GM21360 (cell line): Measurements from ENCODE around the gene GCHFR.

Source experiments
- ATAC-seq: cut with Tn5 transposase; IDR thresholded peaks from one replicate; pipeline ENCODE4 v1.9.1; 2021; ENCODE audit warnings: mild to moderate bottlenecking, moderate library complexity; ENCODE audit not compliant: unreplicated experiment

GCHFR gene

DNA sequence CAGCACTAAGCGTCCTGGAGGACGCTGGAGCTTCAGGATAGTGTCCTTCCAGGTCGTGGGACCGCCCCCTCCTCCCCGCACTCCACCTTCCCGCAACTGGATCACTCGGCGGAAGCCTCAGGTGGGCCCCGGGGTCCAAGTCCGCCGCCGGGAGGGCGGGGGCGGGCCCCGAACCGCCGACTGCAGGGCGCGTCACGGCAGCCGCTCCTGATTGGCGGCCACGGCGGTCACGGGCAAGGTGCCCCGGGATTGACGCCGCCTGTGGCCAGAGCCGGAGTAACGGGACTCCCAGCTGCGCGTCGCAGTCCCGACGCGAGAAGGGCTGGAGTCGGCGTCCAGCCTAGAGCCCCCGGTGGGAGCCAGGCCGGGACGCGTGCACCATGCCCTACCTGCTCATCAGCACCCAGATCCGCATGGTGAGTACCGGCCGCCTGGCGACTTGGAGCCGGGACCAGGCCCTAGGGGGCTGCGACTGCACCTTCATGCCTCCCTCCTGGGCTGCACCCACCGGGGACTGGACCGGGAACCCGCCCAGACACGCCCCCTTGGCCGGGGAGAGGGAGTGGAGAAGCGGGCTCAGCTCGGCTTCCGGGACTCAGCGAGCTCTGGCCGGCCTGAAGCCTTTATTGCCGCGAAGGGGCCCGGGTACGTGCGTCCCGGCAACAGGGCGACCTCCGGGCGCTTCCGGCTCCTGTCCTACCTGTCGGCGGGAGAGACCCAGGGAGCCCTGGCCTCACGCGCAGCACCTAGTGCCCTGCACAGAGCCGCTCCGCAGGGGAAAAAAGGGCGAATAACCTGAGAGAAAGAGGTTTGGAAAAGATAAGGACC lies at the start of gene GCHFR:
TSS of gene GCHFR (plus strand) at position 268 of the 828 bp plus-strand sequence. CDS start at position 381, 113 bp downstream.
- ATAC-seq: peak; percentile 48

DNA sequence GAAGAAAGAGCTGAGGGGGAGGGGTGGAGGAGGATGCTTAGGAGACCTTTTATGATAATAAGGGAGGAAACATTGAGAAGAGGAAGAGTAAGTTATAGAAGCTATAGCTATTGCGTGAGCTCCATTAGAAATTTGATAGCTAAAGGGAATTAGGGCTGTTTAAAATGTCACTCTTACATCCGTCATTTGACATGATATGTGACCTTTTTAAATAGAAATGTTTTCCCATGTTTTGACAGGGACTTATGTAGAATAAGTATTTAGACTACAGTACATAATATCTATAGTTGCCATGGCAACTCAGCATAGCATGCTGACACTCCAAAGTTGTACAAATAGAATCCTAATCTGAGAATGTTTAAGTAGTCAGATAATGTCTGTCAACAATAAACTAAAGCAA lies 49.7 kb upstream of the GCHFR start:
- ATAC-seq: no peak

DNA sequence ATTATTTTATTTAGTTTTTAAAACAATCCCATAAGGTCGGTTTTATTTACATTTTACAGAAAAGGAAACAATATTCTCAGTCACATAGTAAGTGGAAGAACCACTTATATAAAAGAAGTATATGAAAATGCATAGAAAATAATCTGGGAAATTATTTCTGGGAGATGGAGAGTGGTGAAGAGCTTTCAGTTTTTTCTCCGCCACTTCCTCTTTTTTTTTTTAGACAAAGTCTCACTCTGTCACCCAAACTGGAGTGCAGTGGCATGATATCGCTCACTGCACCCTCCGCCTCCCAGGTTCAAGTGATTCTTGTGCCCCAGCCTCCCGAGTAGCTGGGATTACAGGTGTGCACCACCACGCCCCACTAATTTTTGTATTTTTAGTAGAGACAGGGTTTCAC lies 47.7 kb upstream of the GCHFR start:
- no peak for ATAC-seq

DNA sequence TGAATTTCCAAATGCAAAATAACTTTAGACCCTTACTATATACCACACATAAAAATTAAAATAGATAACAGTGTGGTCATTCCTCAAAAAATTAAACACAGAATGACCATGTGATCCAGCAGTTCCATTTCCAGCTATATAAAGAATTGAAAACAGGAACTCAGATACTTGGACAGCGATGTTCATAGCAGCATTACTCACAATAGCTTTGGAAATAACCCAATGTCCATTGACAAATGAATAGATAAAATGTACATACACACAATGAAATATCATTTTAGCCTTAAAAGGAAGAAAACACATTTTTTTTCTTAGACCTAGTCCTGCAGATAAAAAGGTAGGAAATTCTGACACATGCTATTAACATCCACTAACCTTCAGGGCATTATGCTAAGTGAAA lies 42.2 kb upstream of the GCHFR start:
- ATAC-seq: no peak

DNA sequence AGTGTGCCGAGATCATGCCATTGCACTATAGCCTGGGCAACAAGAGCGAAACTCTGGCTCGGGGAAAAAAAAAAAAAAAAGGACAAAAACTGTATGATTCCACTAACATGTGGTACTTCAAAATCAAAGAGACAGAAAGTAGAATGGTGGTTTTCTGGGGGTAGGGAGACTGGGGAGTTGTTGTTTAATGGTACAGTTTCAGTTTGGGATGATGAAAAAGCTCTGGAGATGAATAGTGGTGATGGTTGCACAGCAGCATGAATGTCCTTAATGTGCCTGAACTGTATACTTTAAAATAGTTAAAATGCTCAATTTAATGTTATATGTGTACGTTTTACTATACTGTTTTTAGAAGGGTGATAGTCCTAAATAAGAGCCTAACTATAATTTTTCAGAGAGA lies 41.5 kb upstream of the GCHFR start:
- ATAC-seq: no peak

DNA sequence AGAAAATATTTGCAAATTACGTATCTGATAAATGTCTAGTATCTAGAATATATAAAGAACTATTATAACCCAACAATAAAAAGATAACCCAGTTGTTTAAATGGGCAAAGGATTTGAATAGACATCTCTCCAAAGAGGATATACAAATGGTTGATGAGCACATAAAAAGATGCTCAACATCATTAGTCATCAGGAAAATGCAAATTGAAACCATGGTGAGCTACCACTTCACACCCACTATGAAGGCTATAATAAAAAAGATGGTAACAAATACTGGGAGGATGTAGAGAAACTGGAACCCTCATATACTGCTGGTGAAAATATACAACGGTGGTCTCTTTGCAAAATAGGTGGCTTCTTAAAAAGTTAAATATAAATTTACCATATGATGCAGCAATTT lies 40.9 kb upstream of the GCHFR start:
- no peak for ATAC-seq

DNA sequence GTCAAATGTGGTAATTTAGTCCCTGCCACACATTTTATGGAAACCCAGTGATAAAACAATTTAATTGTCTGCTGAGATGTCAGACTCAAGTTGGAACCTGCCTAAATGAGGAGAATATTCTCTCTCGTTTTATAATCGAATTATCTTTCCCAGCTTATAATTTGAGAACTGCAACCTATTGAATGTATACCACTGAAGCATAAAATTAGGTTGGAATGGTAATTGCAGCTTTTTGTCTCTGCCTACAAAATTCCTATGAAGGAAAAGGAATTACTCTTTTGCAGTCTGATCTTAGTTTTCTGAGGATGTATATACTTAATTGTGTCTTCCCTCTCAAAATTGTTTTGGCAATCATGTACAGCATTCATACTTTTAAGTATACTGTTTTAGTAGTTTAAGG lies 39.9 kb upstream of the GCHFR start:
- ATAC-seq: no peak

DNA sequence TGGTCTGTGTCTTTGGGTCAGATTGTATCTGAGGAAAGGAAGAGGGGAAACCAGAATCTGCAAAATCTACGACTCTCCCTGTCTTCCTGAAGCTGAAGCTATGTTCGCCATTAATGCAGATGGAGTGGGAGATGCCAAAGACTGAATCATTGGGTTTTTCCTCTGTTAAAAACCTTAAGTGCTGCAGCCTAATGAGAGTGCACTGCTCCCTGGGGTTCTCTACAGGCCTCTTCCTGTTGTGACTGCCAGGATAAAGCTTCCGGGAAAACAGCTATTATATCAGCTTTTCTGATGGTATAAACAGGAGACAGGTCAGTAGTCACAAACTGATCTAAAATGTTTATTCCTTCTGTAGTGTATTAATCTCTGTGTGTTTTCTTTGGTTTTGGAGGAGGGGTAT lies 32.8 kb upstream of the GCHFR start:
- ATAC-seq: no peak

DNA sequence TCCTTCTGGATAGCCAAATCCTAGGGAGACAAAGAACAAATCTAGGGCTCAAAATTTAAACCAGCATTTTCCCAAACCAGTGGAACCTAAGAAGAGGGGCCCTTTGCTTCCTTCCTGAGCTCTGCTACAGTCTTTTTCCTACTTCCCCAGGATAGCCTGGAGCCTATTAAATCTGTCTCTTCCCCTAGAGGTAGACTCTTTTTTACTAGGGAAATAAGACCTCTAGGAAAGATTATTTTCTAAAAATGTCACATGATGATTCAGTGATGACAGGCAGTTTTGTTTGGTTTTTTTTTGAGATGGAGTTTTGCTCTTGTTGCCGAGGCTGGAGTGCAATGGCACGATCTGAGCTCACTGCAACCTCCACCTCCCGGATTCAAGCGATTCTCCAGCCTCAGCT lies 27.3 kb upstream of the GCHFR start:
- ATAC-seq: no peak

DNA sequence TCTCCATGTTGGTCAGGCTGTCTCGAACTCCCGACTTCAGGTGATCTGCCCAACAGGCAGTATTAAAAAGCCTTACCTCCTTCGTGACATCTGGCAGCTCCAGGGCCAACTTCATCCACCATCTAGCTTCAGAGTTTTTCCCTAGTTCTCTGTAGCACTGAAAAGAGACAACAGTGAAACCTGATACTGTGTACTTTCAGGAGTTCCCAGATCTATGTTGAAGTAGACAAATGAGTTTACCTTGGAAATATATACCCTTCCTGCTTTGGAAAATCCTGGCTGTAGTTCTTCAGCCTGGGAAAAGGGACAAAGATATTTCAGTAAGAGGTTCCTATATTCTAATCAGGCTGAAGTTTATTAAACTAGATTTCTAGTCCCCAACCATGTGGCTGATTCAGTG lies 26.8 kb upstream of the GCHFR start:
- no peak for ATAC-seq

DNA sequence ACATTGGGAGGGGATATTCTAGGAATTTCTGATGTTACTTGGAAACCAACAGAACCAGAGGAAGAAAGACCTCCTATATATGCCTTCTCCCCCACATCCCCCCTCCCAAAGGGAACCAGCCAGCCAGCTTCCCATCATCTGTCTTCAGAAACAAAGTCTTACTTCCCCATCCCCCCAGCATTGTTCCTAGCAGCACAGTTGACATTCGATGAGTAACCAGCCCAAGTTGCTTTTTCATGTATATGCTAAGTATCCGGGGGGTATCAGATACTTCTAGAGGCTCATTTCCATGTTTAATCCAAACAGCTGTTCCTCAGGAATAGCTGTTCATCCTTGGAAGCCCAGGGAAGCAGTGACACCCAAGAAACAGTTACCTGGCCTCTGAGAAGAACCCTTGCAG lies 24.8 kb upstream of the GCHFR start:
- ATAC-seq: no peak

DNA sequence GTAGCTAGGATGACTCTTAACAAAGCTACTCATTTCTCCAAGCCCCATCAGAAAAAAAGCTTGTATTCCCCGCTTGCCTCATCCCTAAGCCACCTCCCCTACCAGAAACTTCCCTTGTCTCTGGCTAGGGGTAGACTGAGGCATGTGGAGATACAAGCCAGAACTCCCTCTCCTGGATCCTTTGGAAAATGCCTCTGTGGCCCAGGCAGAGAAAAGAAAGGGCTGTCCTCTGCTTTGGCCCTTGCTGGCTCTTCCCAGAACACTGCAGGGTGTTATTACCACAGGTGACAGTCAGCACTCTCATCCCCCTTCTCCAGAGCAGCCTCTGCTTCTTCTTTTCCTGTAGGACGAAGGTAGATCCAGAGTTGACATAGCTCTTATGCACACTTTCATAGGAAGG lies 24.0 kb upstream of the GCHFR start:
- no peak for ATAC-seq

DNA sequence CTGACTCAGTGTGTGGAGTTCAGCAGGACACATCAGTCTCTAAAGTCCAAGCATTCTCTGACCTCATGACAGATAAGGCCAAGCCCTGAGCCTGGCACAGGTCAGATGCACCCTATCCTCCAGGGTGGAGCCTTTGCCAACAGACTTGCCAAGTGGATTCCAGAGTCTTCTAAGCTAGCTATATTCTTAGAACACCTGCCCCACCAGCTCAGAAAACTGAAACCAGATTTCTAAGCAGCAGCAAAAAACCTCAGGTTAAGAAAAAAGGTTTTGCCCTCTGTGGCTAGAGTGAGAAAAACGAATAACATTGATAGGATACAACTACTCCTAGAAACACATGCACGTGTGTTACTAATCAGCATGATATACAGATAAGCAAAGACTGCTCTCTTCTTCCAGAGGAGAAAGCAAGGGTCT lies 20.4 kb upstream of the GCHFR start:
- no peak for ATAC-seq

DNA sequence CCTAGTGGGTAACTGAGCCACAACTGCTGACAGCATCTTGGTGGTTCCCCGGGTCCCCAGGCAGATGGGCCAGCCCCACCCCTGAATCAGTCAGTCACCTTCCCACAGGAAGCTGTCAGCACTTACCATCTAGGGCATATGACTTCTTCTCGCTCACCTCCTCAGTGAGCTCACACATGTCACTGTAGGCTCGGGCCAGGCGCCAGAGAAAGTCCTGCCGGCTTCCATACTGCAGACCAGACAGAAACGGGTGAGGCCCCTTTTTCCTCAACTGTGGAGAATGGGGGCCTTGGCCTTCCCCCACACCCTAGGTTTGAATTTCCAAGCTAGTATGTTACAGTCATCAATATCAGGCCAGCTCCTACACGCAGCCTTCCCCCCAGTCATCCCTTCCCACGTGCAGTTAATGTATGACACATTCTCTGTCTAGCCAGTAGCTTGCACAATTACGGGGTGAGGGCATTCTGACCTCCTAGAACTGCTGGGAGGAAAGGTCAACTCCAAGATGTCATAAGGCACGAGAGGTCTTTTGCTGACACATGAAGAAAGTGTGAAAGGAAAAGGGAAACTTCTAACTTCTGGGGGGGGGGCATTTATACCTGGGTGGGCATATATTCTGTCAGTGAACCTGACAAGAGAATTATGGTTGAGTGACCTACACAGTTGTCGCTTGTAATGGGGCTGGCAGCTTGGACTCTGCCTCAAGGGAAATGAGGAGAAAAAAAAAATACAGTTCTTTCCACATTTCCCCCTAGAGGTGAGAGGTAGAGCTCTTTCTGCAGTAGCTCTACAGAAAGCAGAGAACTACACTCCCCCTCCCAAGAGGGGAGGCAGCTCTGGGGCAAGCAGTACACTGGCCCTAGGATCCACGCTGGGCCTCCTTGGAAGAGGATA lies 19.7 kb upstream of the GCHFR start:
- ATAC-seq: no peak

DNA sequence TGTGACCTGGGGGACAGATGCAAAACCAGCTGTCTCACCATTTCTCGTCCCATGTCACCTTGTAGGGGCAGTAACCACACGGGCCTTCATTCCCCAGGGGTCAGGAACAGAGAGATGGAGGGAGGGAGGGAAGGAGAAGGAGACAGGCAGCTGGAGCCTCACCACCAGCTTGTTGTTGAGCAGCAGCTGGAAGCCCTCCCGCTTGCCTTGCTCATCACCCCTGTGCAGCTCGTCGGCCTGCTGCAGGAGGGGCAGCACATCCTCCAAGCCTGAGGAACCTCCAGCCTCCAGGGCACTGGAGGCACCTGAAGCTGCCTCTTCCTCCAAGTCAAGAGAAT lies 19.1 kb upstream of the GCHFR start:
- ATAC-seq: no peak

DNA sequence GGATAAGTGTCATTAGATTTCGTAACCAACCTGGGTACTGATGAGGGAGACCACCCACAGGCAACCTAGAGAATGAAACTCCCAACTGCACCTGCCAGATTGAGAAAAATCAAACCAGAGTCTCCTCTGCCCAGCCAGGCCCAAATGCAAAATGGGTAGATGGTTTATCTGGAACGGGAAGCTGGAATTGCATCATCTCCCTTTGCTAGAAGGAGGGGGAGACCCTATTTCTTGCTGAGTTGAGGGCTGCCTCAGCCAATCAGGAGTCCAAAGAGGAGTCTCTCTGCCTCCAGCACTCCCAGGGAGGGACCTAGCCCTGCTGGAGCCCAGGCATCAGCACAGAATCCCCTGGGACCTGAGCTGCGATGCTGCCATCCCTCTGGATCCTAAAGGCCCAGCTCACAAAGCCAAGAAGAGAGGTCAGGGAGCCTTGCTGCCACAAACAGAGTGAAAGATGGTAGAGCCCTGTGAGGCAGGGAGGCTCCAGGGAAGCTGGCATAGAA lies 16.9 kb upstream of the GCHFR start:
- ATAC-seq: no peak

DNA sequence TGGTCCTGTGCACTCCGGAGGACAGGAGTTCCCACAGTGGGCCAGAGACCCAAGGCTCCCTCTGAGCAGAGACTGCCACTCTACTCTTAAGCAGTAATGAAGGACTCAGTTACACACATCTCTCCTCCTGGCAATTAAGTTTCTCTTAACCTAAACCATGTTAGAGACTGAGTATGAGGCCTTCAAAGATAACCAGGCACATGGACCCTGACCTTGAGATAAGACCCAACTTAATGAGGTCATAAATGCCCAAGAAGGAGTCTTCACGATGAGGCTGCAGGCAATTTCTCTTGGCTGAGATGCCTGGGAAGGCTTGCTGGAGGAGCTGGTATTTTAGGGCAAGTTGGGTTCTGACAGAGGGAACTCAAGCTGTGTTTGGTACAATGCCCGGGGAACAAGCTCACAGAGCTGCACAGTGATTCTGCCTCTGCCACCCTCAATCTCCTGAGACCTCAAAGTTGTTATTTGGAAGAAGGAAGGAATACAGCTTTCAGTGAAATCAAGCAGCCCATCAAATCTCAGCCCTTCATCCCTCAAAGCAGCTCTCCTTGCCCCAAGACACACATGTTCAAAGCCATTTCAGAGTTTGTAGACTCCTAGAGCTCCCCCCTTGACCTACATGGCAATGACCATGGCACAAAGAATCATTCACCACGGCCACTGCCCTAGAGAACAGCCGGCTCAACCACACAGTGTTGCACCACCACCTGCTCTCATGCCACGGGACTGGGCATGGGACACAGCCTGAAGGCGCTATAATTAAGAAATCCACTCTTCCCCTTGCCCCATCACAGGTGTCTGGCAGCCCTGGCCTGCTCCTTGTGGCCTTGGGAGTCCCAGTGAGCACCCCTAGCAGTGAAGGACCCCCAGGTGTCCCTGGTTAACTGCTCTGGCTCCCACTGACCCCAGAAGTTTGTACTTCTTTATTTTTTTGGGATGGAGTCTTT lies 15.9 kb upstream of the GCHFR start:
- no peak for ATAC-seq

DNA sequence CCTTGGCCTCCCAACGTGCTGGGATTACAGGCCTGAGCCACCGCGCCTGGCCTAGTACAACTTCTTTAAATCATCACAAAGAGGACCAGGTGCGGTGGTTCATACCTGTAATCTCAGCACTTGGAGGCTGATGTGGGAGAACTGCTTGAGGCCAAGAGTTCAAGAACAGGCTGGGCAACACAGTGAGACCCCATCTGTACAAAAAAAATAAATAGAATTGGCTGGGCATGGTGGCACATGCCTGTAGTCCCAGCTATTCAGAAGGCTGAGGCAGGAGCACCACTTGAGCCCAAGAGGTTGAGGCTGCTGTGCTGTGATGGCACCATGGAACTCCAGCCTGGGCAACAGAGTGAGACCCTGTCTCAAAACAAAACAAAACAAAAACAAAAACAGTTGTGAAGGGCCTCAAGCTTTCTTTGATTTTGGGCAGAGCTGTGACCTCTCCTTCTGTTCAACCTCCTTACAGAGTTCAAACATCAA lies 14.7 kb upstream of the GCHFR start:
- no peak for ATAC-seq

DNA sequence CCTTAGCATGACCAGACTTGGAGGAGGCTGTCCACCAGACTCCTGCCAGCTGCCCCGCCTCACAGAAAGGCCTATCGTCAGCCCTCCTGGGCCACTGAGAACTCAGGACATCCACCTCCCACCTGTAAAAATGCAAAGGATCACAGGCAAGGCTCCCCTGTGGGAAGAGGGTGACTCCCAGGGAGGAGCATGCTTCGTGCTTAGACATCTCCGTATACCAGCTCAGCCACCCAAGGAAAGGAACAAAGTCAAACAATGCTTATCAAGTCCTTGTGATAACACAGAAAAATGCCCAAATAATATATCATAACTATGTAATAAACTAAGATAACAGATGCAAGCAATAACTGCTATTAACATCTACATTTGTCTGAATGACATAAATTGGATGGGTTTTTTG lies 13.0 kb upstream of the GCHFR start:
- ATAC-seq: no peak

DNA sequence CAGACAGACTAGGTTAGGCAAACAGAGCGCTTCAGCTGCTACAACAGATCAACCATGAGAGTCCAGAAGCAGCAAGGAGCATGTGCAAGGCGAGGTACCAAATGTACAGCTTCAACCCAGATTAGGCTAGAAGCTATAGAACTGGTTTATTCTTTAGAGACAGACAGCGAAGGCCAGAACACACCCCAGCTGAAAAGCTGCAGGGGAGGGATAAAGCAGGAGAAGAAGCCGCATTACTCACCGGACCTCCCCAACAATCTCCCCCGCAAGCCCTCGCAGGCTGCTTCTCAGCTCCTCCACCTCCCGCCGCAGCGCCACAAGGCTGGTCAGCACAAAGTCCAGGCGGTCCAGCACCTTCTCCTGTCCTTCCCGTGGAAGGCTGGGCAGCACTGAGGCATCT lies 12.1 kb upstream of the GCHFR start:
- ATAC-seq: no peak

DNA sequence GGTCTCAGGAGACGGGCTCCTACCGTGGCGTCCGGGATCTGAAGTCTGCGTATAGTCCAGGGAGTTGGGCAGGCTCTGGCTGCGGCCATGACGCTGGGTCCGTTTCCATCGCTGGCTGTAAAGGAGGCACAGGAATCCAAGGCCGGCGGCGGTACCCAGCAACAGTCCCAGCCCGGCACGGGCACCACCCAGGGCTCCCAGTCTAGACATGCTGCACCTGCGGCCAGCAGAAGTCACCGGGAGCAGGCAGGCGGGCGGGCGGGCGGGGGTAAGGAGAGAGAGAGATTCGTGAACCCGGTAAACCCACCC lies 9.3 kb upstream of the GCHFR start:
- ATAC-seq: no peak
